ENCODE data around the gene TDRD7. TPM values are rescaled to one million over a fixed set of nuclear protein-coding genes. Genes with fewer than 3 reads are reported as not detected.

TDRD7 gene
- total and polyA plus RNA-seq, 9 donors: 7.4 to 15.6 (median 9.8) TPM

DNA sequence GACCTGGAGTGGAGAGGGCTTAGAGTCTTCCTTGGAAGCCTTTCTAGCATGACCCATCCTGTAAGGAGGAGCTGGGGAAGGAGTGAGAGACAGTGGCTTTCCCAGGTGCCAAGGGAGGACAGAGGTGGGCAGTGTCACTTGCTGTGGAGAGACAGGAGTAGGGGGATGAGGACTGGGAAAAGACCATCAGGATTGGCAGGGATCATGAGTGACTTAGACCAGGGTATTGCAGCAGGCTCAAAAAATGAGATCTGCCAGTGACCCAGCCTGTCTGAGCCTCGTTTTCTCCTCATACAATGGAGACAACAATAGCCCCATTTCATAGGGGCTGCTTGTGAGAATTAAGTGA, 91.9 kb downstream of the TDRD7 start:
- Histone ChIP-seq H3K36me3 (no peaks in the 10 kb centered on the region), H3K9me3 (no peaks in the 10 kb centered on the region), H3K27me3 (no peaks in the 10 kb centered on the region), H3K27ac (peak overlapping the region; percentile 72 to 80), H3K4me3 (peak overlapping the region; percentile 93), H3K4me1 (ENCODE audit: insufficient read depth) (peaks cover 14% of the 10 kb centered on the region)
- WGBS, 3 donors: 76 to 94% (median 81%) methylated on average over 1 of the region's 1 CpG
- TF ChIP-seq, protein P1, sequence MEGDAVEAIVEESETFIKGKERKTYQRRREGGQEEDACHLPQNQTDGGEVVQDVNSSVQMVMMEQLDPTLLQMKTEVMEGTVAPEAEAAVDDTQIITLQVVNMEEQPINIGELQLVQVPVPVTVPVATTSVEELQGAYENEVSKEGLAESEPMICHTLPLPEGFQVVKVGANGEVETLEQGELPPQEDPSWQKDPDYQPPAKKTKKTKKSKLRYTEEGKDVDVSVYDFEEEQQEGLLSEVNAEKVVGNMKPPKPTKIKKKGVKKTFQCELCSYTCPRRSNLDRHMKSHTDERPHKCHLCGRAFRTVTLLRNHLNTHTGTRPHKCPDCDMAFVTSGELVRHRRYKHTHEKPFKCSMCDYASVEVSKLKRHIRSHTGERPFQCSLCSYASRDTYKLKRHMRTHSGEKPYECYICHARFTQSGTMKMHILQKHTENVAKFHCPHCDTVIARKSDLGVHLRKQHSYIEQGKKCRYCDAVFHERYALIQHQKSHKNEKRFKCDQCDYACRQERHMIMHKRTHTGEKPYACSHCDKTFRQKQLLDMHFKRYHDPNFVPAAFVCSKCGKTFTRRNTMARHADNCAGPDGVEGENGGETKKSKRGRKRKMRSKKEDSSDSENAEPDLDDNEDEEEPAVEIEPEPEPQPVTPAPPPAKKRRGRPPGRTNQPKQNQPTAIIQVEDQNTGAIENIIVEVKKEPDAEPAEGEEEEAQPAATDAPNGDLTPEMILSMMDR (IDR thresholded peaks at IDR 0.05): no peak
- TF ChIP-seq EP300 (IDR thresholded peaks at IDR 0.05) (no peak), POLR2A (IDR thresholded peaks at IDR 0.05) (no peak)
- intact Hi-C loops (cut with DNase I): loop anchor here (2.0 to 5.0 kb wide), 3 partner anchors 53 to 93 kb away; no protein-coding TSS in a partner anchor
- DNase-seq: no peak

GRCh38 chr9:97504381-97505216, 92.7 kb downstream of the TDRD7 start:
- TF ChIP-seq POLR2A (IDR thresholded peaks at IDR 0.05) (no peak), EP300 (IDR thresholded peaks at IDR 0.05) (no peak)
- TF ChIP-seq, protein P1 (IDR thresholded peaks at IDR 0.05): no peak
- Histone ChIP-seq H3K4me3 (peak overlapping the region; percentile 22), H3K27ac (peak overlapping the region; percentile 72 to 80), H3K9me3 (no peaks in the 10 kb centered on the region), H3K27me3 (no peaks in the 10 kb centered on the region), H3K36me3 (no peaks in the 10 kb centered on the region), H3K4me1 (ENCODE audit: insufficient read depth) (peaks cover 14% of the 10 kb centered on the region)
- intact Hi-C loops (cut with DNase I): loop anchor here in 3 of 4 donors (5.0 kb wide), 2 partner anchors 53 to 93 kb away; no protein-coding TSS in a partner anchor
- DNase-seq: peak in 1 of 5 donors; percentile 63
- 19 to 36% (median 22%) methylated on average over 8 of the region's 8 CpGs for WGBS, 3 donors

DNA sequence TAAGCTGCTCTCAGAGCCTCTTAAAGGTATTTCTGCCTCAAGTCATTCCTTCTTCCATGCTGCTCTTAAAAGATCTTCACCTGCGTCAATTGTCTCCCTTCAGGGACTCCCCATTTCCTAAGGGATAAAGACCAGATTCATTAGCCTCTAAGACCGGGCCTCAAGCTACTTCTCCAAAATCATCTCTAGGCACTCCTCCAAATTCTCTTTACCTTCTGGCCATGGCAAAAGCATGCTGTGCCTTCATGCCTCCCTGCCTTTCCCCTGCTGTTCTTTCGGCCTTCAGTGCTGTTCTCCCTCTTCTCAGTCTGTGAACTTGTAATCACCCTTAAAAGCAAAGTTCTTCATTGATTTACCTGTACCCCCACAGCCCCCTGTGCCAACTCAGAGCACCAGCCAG, 93.9 kb downstream of the TDRD7 start:
- no peaks in the 10 kb centered on the region for H3K27me3 ChIP-seq
- no peak for DNase-seq
- H3K4me1 ChIP-seq (ENCODE audit: insufficient read depth): peaks cover 16% of the 10 kb centered on the region
- H3K27ac ChIP-seq: no peak overlapping the region
- intact Hi-C loops (cut with DNase I): no loop called here
- H3K4me3 ChIP-seq: no peak overlapping the region
- no peaks in the 10 kb centered on the region for H3K9me3 ChIP-seq
- no peaks in the 10 kb centered on the region for H3K36me3 ChIP-seq
- WGBS, 3 donors: 90 to 93% (median 92%) methylated on average over 3 of the region's 3 CpGs
- TF ChIP-seq EP300 (IDR thresholded peaks at IDR 0.05): no peak
- TF ChIP-seq, protein P1 (IDR thresholded peaks at IDR 0.05): no peak
- no peak for TF ChIP-seq POLR2A (IDR thresholded peaks at IDR 0.05)

- peaks cover 16% of the 10 kb centered on the region for H3K4me1 ChIP-seq (ENCODE audit: insufficient read depth)
- no peaks in the 10 kb centered on the region for H3K36me3 ChIP-seq
- no peaks in the 10 kb centered on the region for H3K9me3 ChIP-seq
- TF ChIP-seq, protein P1 (IDR thresholded peaks at IDR 0.05): no peak
- no peak for TF ChIP-seq EP300 (IDR thresholded peaks at IDR 0.05)
- TF ChIP-seq POLR2A (IDR thresholded peaks at IDR 0.05): no peak
- H3K27ac ChIP-seq: no peak overlapping the region
- DNase-seq: no peak
- 81 to 88% (median 85%) methylated on average over 4 of the region's 4 CpGs for WGBS, 3 donors
- intact Hi-C loops (cut with DNase I): no loop called here
- H3K4me3 ChIP-seq: no peak overlapping the region
- no peaks in the 10 kb centered on the region for H3K27me3 ChIP-seq
Measured at GRCh38 chr9:97506306-97506705, 94.4 kb downstream of the TDRD7 start.
